ENCODE data around the gene OR6P1. TPM values are rescaled to one million over a fixed set of nuclear protein-coding genes. Genes with fewer than 3 reads are reported as not detected.

OR6P1 gene
- total RNA-seq, 6 experiments from 2014 or later: not detected

GRCh38 chr1:158520021-158520420, 50.4 kb downstream of the OR6P1 start:
- no peaks in the 10 kb centered on the region; the same call in 1 of the 2 replicates for H3K9me3 Mint-ChIP-seq
- H3K27me3 Mint-ChIP-seq (ENCODE audit: insufficient read depth): no peaks in the 10 kb centered on the region; the same call in 1 of the 2 replicates
- no peak for DNase-seq
- no peak for TF ChIP-seq CTCF (IDR thresholded peaks at IDR 0.05)
- no peak overlapping the region for H3K4me3 Mint-ChIP-seq
- no peaks in the 10 kb centered on the region for H3K4me1 Mint-ChIP-seq (ENCODE audit: low read depth)
- H3K27ac Mint-ChIP-seq: no peak overlapping the region
- no peaks in the 10 kb centered on the region for H3K36me3 Mint-ChIP-seq (ENCODE audit: low read depth)

- Mint-ChIP-seq H3K4me1 (ENCODE audit: low read depth) (no peaks in the 10 kb centered on the region), H3K9me3 (no peaks in the 10 kb centered on the region), H3K27me3 (ENCODE audit: insufficient read depth) (no peaks in the 10 kb centered on the region)
Measured at GRCh38 chr1:158516966-158517365, 53.4 kb downstream of the OR6P1 start.

More at GRCh38 chr1:158516966-158517365, 53.4 kb downstream of the OR6P1 start:
- Mint-ChIP-seq H3K36me3 (ENCODE audit: low read depth) (no peaks in the 10 kb centered on the region), H3K27ac (no peak overlapping the region), H3K4me3 (no peak overlapping the region)
- no peak for TF ChIP-seq CTCF (IDR thresholded peaks at IDR 0.05)
- DNase-seq: no peak

Other genes starting within 250 kb of the OR6P1 start
- gene CD1B, start 239.0 kb downstream of the OR6P1 start, total RNA-seq (2021; fragmentation: NEBNext Ultra II Directional; extraction: Animal tissue kit (Norgen Biotek cat#: 25700)): not detected
- gene CD1E, start 216.7 kb downstream of the OR6P1 start, total RNA-seq (2021; fragmentation: NEBNext Ultra II Directional; extraction: Animal tissue kit (Norgen Biotek cat#: 25700)): not detected
- not detected for gene OR10T2, start 171.1 kb downstream of the OR6P1 start, total RNA-seq (2021; fragmentation: NEBNext Ultra II Directional; extraction: Animal tissue kit (Norgen Biotek cat#: 25700))
- not detected for gene OR10K2, start 144.3 kb downstream of the OR6P1 start, total RNA-seq (2021; fragmentation: NEBNext Ultra II Directional; extraction: Animal tissue kit (Norgen Biotek cat#: 25700))
- gene OR10K1, start 108.7 kb downstream of the OR6P1 start, total RNA-seq (2021; fragmentation: NEBNext Ultra II Directional; extraction: Animal tissue kit (Norgen Biotek cat#: 25700)): not detected
- gene OR10R2, start 98.4 kb downstream of the OR6P1 start, total RNA-seq (2021; fragmentation: NEBNext Ultra II Directional; extraction: Animal tissue kit (Norgen Biotek cat#: 25700)): not detected
- gene OR6Y1, start 16.2 kb downstream of the OR6P1 start, total RNA-seq (2021; fragmentation: NEBNext Ultra II Directional; extraction: Animal tissue kit (Norgen Biotek cat#: 25700)): not detected
- gene OR10X1, start 9.3 kb upstream of the OR6P1 start, total RNA-seq (2021; fragmentation: NEBNext Ultra II Directional; extraction: Animal tissue kit (Norgen Biotek cat#: 25700)): not detected
- not detected for gene OR10Z1, start 34.7 kb upstream of the OR6P1 start, total RNA-seq (2021; fragmentation: NEBNext Ultra II Directional; extraction: Animal tissue kit (Norgen Biotek cat#: 25700))
- gene SPTA1, start 116.1 kb upstream of the OR6P1 start, total RNA-seq (2021; fragmentation: NEBNext Ultra II Directional; extraction: Animal tissue kit (Norgen Biotek cat#: 25700)): not detected
- not detected for gene OR6K2, start 130.1 kb upstream of the OR6P1 start, total RNA-seq (2021; fragmentation: NEBNext Ultra II Directional; extraction: Animal tissue kit (Norgen Biotek cat#: 25700))
- gene OR6K3, start 150.1 kb upstream of the OR6P1 start, total RNA-seq (2021; fragmentation: NEBNext Ultra II Directional; extraction: Animal tissue kit (Norgen Biotek cat#: 25700)): not detected
- not detected for gene OR6K6, start 184.1 kb upstream of the OR6P1 start, total RNA-seq (2021; fragmentation: NEBNext Ultra II Directional; extraction: Animal tissue kit (Norgen Biotek cat#: 25700))
- gene OR6N1, start 201.6 kb upstream of the OR6P1 start, total RNA-seq (2021; fragmentation: NEBNext Ultra II Directional; extraction: Animal tissue kit (Norgen Biotek cat#: 25700)): not detected
- not detected for gene OR6N2, start 210.6 kb upstream of the OR6P1 start, total RNA-seq (2021; fragmentation: NEBNext Ultra II Directional; extraction: Animal tissue kit (Norgen Biotek cat#: 25700))

All from HFFc6 (cell line).